Measurements from ENCODE around the gene GAMT. TPM values are rescaled to one million over a fixed set of nuclear protein-coding genes. Genes with fewer than 3 reads are reported as not detected.
A peak's percentile ranks its signal among the peaks of the same experiment; 100 is the strongest.

The GAMT gene
- total RNA-seq, 1 experiment from 2014 or later: 101 TPM

GRCh38 chr19:1385816-1386215, 15.5 kb downstream of the GAMT start:
- DNase-seq (ENCODE audit: low spot score): no peak

- no peak for DNase-seq (ENCODE audit: low spot score)
These were observed 16.7 kb downstream of the GAMT start for GRCh38 chr19:1384478-1385110.

- DNase-seq (ENCODE audit: low spot score): no peak
These were observed 17.3 kb downstream of the GAMT start for GRCh38 chr19:1384085-1384462.

GRCh38 chr19:1383312-1384084, 17.8 kb downstream of the GAMT start, which contains the start of gene NDUFS7:
Gene NDUFS7, plus strand, starts transcription at chr19:1383907. Its CDS starts 20 bp downstream, at chr19:1383927.
- DNase-seq (ENCODE audit: low spot score): peak; percentile 92

- DNase-seq (ENCODE audit: low spot score): no peak
These were observed 18.4 kb downstream of the GAMT start for GRCh38 chr19:1383017-1383311.

- DNase-seq (ENCODE audit: low spot score): no peak
These were observed 19.1 kb downstream of the GAMT start for GRCh38 chr19:1382250-1382649.

- DNase-seq (ENCODE audit: low spot score): no peak
These were observed 21.3 kb downstream of the GAMT start for GRCh38 chr19:1379961-1380489.

- no peak for DNase-seq (ENCODE audit: low spot score)
These were observed 22.0 kb downstream of the GAMT start for GRCh38 chr19:1379126-1379905.

- DNase-seq (ENCODE audit: low spot score): no peak
These were observed 23.2 kb downstream of the GAMT start for GRCh38 chr19:1377965-1378785.

- no peak for DNase-seq (ENCODE audit: low spot score)
These were observed 24.0 kb downstream of the GAMT start for GRCh38 chr19:1377176-1377964.

GRCh38 chr19:1376415-1376805, 24.9 kb downstream of the GAMT start:
- no peak for DNase-seq (ENCODE audit: low spot score)

GRCh38 chr19:1374250-1374577, 27.1 kb downstream of the GAMT start:
- DNase-seq (ENCODE audit: low spot score): no peak

GRCh38 chr19:1373534-1374249, 27.6 kb downstream of the GAMT start:
- peak; percentile 44 for DNase-seq (ENCODE audit: low spot score)

GRCh38 chr19:1373042-1373533, 28.3 kb downstream of the GAMT start:
- DNase-seq (ENCODE audit: low spot score): no peak

- no peak for DNase-seq (ENCODE audit: low spot score)
These were observed 30.6 kb downstream of the GAMT start for GRCh38 chr19:1370579-1371361.

GRCh38 chr19:1369214-1369805, 32.0 kb downstream of the GAMT start:
- DNase-seq (ENCODE audit: low spot score): no peak

- no peak for DNase-seq (ENCODE audit: low spot score)
These were observed 34.2 kb downstream of the GAMT start for GRCh38 chr19:1366899-1367870.

- no peak for DNase-seq (ENCODE audit: low spot score)
These were observed 35.0 kb downstream of the GAMT start for GRCh38 chr19:1366296-1366695.
